ENCODE measurements around the gene PRKAG2.

DNA sequence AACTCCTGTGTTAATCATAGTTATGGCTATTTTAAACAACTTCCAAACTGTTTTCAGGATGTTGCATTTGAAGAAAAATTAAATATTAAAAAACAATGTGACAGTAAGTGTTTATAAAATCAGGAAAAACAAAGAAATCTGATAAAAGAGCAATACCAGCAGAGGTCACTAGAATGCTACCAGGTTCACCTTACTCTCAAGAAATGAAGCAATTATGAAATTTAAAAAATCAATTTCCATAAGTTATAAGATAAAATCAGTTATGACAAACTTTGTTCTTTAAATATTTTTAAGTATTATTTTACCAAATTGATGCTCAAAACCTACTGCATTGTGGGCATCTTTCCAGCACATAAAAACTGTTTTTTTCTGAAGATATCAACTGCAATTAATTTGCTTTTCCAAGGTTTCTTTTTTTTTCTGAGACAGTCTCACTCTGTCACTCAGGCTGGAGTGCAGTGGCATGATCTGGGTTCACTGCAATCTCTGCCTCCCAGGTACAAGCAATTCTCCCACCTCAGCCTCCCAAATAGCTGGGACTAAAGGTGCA is 306.5 kb downstream of the PRKAG2 start:
- TF ChIP-seq POLR2A (IDR thresholded peaks at IDR 0.05) = no peak
- TF ChIP-seq, protein P1, sequence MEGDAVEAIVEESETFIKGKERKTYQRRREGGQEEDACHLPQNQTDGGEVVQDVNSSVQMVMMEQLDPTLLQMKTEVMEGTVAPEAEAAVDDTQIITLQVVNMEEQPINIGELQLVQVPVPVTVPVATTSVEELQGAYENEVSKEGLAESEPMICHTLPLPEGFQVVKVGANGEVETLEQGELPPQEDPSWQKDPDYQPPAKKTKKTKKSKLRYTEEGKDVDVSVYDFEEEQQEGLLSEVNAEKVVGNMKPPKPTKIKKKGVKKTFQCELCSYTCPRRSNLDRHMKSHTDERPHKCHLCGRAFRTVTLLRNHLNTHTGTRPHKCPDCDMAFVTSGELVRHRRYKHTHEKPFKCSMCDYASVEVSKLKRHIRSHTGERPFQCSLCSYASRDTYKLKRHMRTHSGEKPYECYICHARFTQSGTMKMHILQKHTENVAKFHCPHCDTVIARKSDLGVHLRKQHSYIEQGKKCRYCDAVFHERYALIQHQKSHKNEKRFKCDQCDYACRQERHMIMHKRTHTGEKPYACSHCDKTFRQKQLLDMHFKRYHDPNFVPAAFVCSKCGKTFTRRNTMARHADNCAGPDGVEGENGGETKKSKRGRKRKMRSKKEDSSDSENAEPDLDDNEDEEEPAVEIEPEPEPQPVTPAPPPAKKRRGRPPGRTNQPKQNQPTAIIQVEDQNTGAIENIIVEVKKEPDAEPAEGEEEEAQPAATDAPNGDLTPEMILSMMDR (IDR thresholded peaks at IDR 0.05) = peak; percentile 33 to 75 (median 61)
